GM12874 (cell line): ENCODE data around the gene DDX31.

ENCODE experiments used
- TF ChIP-seq, protein P1 (sequence below): IDR thresholded peaks from 2 replicates; pipeline ENCODE4 v1.5.1; 2011; ENCODE audit warnings: low read depth, mild to moderate bottlenecking, control low read depth, low read length, moderate library complexity; ENCODE audit not compliant: insufficient read depth

DDX31 gene

DNA sequence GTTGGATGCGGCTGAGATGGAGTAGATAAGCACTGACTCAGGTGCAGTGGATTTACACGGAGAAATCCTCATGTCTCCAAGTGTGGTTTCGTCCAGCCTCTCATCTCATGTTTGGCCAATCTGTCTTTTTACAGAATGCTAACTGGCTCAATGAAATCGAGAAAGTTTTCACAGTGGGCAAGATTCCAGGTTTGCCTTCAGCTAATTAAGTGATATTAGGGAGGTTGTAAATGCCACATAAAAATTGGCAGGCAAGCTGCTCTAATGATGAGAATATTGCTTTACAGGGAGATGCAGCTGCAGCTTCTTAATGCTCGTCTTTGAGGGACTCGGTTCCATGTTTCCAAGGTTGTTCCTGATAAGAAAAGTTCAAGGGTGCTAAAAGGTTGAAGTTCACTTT is 63.7 kb downstream of the DDX31 start:
- TF ChIP-seq, protein P1, sequence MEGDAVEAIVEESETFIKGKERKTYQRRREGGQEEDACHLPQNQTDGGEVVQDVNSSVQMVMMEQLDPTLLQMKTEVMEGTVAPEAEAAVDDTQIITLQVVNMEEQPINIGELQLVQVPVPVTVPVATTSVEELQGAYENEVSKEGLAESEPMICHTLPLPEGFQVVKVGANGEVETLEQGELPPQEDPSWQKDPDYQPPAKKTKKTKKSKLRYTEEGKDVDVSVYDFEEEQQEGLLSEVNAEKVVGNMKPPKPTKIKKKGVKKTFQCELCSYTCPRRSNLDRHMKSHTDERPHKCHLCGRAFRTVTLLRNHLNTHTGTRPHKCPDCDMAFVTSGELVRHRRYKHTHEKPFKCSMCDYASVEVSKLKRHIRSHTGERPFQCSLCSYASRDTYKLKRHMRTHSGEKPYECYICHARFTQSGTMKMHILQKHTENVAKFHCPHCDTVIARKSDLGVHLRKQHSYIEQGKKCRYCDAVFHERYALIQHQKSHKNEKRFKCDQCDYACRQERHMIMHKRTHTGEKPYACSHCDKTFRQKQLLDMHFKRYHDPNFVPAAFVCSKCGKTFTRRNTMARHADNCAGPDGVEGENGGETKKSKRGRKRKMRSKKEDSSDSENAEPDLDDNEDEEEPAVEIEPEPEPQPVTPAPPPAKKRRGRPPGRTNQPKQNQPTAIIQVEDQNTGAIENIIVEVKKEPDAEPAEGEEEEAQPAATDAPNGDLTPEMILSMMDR = no peak

DNA sequence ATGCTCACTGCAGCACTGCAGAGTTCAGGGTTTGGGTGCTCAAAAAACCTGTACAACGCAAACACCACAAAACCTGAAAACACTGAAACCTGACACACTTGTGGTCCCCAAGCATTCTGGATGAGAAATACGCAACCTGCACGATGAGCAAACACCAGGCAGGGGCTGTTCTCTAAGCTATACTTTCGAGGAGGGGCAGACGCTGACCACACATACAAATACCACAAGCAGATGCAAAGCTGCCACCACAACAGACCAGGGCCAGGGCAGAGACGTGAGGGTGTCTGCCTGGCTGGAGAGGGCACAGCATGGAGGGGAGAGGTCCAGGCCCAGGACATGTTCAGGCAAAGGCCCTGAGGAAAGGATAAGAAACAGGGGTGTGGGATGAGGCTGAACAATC is 64.4 kb downstream of the DDX31 start:
- TF ChIP-seq, protein P1 = no peak

DNA sequence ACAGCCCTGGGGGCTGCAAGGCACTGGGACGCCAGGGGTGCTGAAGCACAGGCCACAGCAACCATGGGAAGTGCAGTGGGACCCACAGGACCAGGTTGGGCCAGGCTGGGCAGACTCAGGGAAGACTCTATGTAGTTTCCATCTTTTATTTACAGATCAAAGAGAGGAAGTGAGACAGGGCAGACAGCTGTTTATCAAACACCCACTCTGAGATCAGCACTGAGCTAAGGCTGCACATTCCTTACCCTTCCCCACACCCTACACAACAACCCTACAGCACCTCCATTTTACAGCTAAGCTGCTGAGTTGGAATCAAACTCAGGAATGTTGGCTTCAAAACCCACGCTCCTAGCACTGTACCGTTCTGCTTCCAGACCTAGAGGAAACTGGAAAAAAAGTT is 67.6 kb downstream of the DDX31 start:
- TF ChIP-seq, protein P1 = no peak

DNA sequence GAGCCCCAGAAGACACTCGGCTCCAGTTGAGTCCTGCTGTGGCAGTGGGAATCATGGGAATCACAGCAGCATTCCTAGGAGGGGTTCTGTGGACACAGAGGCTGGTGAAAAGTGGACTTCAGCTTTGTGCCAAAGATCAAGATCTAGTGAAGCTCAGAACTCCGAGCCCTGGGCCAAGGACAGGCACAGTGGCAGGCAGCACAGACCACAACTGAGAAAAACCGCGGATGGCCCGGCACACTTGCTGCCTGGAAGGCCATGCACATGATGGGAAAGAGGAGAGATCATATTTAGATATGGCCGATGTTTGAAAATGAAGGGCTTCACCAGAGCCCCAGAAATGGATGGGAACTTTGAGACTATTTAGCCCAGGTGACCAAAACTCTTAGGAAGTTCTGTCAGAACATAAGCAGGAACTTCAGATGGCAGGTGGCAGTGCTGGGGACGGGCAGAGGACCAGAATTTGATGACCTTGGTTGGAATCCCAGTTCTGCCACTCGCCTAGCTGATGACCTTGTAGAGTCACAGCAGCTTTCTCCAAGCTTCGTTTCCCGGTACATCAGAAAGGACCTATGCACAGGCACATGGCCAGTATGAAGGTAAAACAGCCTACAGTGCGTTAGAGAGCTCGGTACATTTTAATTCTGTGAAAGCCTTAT is 69.3 kb downstream of the DDX31 start:
- TF ChIP-seq, protein P1 = no peak

DNA sequence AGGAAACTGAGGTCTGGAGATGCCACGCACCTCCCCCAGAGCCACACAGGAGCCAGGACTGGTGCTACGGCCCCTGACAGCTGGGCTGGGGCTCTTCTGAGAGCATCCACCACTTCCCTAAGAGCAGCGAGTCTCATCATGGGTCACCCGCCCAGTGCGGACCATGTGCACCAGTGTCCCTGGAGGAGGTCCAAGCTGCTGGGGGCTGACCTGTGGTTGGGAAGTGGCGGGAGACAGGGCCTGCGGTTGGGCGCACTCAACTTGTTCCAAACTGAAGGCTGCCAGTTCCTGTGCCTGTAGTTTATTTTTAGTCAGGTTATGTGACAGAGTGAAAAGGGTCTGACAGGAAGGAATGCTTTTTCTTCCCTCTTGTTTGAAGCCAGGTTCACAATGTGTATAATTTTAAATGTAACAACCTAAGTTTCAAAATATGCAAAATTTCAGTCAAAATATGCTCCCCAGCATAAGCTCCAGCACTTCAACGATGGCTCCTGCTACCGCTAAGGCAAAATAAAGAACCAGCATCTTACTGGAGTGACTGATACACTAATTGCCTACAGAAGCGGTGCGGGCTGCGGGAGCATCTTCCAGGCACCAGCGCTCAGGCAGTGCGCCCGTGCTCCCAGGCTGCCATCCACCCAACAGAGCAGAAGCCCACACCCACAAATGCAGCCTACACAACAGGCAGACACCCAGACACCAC is 72.6 kb downstream of the DDX31 start:
- TF ChIP-seq, protein P1 = no peak

DNA sequence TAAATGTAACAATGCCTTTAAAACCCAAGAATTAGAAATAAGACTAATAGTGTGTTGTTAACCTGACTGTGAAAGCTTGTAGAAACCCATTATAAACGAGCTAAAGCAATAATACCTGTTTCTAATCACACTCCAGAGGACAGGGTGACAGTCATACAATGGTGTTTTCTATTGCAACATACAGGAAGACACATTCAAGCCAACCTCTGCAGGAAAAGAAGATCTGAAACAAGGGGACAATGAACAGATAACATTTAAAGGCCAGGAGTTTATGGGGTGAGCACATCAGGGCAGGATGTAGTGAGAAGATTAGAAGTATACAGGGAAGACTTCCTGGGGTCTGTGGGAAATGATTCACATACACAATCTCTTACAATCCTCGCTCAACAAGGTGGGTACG is 73.6 kb downstream of the DDX31 start:
- TF ChIP-seq, protein P1 = no peak

DNA sequence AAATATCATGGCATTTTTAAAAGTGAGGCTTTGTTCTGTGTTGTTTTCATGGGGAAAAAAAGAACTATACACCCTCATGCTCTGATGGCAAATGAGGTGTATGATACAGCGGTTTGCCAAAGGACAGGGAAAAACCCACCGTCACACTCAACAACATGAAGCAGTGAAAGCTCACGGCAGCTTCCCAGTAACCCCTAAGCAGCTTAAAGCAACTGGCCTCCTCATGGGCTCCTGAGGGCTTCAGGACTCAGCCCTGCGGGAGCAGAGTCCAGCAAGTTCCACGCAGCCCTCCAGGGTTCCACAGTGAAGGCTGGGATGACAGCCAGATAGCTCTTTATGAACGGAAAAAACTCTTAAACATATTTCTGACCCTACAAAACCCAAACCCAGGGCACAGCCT is 74.5 kb downstream of the DDX31 start:
- TF ChIP-seq, protein P1 = no peak
